ENCODE data around the gene ADNP2.

Gene ADNP2

GRCh38 chr18:80135136-80135535 is 26.1 kb downstream of the ADNP2 start:
- DNase-seq (ENCODE audit: extremely low spot score) = no peak
- ChIA-PET POLR2A (interaction anchor here (0.7 kb wide), 1 partner anchor 12 kb away, joined by 3 read pairs; no protein-coding TSS in a partner anchor), CTCF (interaction anchor here (1.3 to 5.4 kb wide), 3 partner anchors 9 to 22 kb away, joined by 3 to 26 read pairs (median 3); no protein-coding TSS in a partner anchor)
- TF ChIP-seq CTCF (IDR thresholded peaks at IDR 0.05; ENCODE audit: control extremely low read depth, extremely low read depth, low read depth, missing control alignments) = no peak

DNA sequence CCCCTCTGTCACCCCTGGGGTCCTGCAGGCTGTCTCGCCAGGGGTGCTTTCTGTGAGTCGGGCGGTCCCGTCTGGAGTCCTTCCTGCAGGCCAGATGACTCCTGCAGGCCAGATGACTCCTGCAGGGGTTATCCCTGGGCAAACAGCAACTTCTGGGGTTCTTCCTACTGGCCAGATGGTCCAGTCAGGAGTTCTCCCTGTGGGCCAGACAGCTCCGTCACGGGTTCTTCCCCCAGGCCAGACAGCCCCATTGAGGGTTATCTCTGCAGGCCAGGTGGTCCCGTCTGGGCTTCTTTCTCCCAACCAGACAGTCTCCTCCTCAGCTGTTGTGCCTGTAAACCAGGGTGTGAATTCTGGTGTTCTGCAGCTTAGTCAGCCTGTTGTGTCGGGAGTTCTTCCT is 27.6 kb downstream of the ADNP2 start:
- no peak for TF ChIP-seq CTCF (IDR thresholded peaks at IDR 0.05; ENCODE audit: control extremely low read depth, extremely low read depth, low read depth, missing control alignments)
- ChIA-PET POLR2A (interaction anchor here (1.6 kb wide), 1 partner anchor 11 kb away, joined by 6 read pairs; no protein-coding TSS in a partner anchor), CTCF (interaction anchor here (0.8 to 5.4 kb wide), 2 partner anchors 8 to 21 kb away, joined by 3 to 26 read pairs; no protein-coding TSS in a partner anchor)
- no peak for DNase-seq (ENCODE audit: extremely low spot score)

GRCh38 chr18:80137137-80137536 is 28.1 kb downstream of the ADNP2 start:
- CTCF ChIA-PET = interaction anchor here (0.8 to 5.4 kb wide), 3 partner anchors 9 to 108 kb away, joined by 3 to 26 read pairs (median 3); no protein-coding TSS in a partner anchor
- POLR2A ChIA-PET = interaction anchor here (1.6 kb wide), 1 partner anchor 11 kb away, joined by 6 read pairs; no protein-coding TSS in a partner anchor
- TF ChIP-seq CTCF (IDR thresholded peaks at IDR 0.05; ENCODE audit: control extremely low read depth, extremely low read depth, low read depth, missing control alignments) = no peak
- no peak for DNase-seq (ENCODE audit: extremely low spot score)

- CTCF ChIA-PET = interaction anchor here (0.9 to 5.4 kb wide), 2 partner anchors 19 to 107 kb away, joined by 3 to 26 read pairs; no protein-coding TSS in a partner anchor
- POLR2A ChIA-PET = interaction anchor here (1.6 kb wide), 1 partner anchor 10 kb away, joined by 6 read pairs; no protein-coding TSS in a partner anchor
- DNase-seq (ENCODE audit: extremely low spot score) = no peak
- no peak for TF ChIP-seq CTCF (IDR thresholded peaks at IDR 0.05; ENCODE audit: control extremely low read depth, extremely low read depth, low read depth, missing control alignments)
Measured at GRCh38 chr18:80137976-80138375, 28.9 kb downstream of the ADNP2 start.

- ChIA-PET CTCF (interaction anchor here (7.1 kb wide), 1 partner anchor 17 kb away, joined by 42 read pairs; no protein-coding TSS in a partner anchor), POLR2A (no interaction called here)
- TF ChIP-seq CTCF (IDR thresholded peaks at IDR 0.05; ENCODE audit: control extremely low read depth, extremely low read depth, low read depth, missing control alignments) = no peak
- DNase-seq (ENCODE audit: extremely low spot score) = no peak
Measured at GRCh38 chr18:80140455-80140985, 31.5 kb downstream of the ADNP2 start.

- DNase-seq (ENCODE audit: extremely low spot score) = no peak
- POLR2A ChIA-PET = no interaction called here
- TF ChIP-seq CTCF (IDR thresholded peaks at IDR 0.05; ENCODE audit: control extremely low read depth, extremely low read depth, low read depth, missing control alignments) = no peak
- CTCF ChIA-PET = interaction anchor here (0.8 to 7.1 kb wide), 5 partner anchors 9 to 101 kb away, joined by 3 to 42 read pairs (median 4); no protein-coding TSS in a partner anchor
Measured at GRCh38 chr18:80143881-80144280, 34.8 kb downstream of the ADNP2 start.
